Smooth muscle cell (in vitro differentiated cells): Measurements from ENCODE around the gene SP6. TPM values are rescaled to one million over a fixed set of nuclear protein-coding genes. Genes with fewer than 3 reads are reported as not detected.

Source experiments
- DNase-seq: peaks from one replicate; lab custom pipeline; 2025; ENCODE audit not compliant: unreplicated experiment; lab: John Stamatoyannopoulos, UW
- H2AFZ ChIP-seq: fragments of 200-600 bp; sonication (generic); 2 replicates; pipeline ENCODE4 v1.6.0; 2016; ENCODE audit warnings: antibody characterized with exemption, low read depth, mild to moderate bottlenecking
- H3F3A ChIP-seq: fragments of 200-600 bp; sonication (generic); 2 replicates; pipeline ENCODE4 v1.6.0; 2017; ENCODE audit warnings: antibody characterized with exemption, low read depth
- H3K27ac ChIP-seq: fragments of 200-600 bp; sonication (generic); 2 replicates; pipeline ENCODE4 v1.5.1; 2016; ENCODE audit warnings: low read depth, mild to moderate bottlenecking
- H3K27me3 ChIP-seq: fragments of 200-600 bp; sonication (generic); 2 replicates; pipeline ENCODE4 v1.6.1; 2016; ENCODE audit warnings: low read depth, mild to moderate bottlenecking
- H3K36me3 ChIP-seq: fragments of 200-600 bp; sonication (generic); 2 replicates; pipeline ENCODE4 v1.5.1; 2016; ENCODE audit warnings: low read depth
- H3K4me1 ChIP-seq: fragments of 200-600 bp; sonication (generic); 2 replicates; pipeline ENCODE4 v1.5.1; 2016; ENCODE audit warnings: low read depth
- H3K4me2 ChIP-seq: fragments of 200-600 bp; sonication (generic); 2 replicates; pipeline ENCODE4 v1.6.0; 2016; ENCODE audit warnings: mild to moderate bottlenecking
- H3K4me3 ChIP-seq: fragments of 200-600 bp; sonication (generic); 2 replicates; pipeline ENCODE4 v1.5.1; 2016; ENCODE audit warnings: mild to moderate bottlenecking
- H3K79me2 ChIP-seq: fragments of 200-600 bp; sonication (generic); 2 replicates; pipeline ENCODE4 v1.6.0; 2016; ENCODE audit warnings: low read depth, mild to moderate bottlenecking
- H3K9ac ChIP-seq: fragments of 200-600 bp; sonication (generic); 2 replicates; pipeline ENCODE4 v1.6.0; 2016; ENCODE audit warnings: low read depth
- H3K9me3 ChIP-seq: fragments of 200-600 bp; sonication (generic); replicated peaks from 2 replicates; pipeline ENCODE4 v1.5.1; 2016; ENCODE audit warnings: low read depth
- H4K20me1 ChIP-seq: fragments of 200-600 bp; sonication (generic); 2 replicates; pipeline ENCODE4 v1.6.0; 2016; ENCODE audit warnings: low read depth
- WGBS: methylation state at CpG from one replicate; pipeline ENCODE4 v1.1.7; 2016; ENCODE audit warnings: low lambda C conversion rate; 5-methylcytosine and 5-hydroxymethylcytosine counted together
- polyA plus RNA-seq: library from polyadenylated mRNA; unstranded; fragments of >200 nt; fragmentation: Nextera tagmentation; extraction: Ambion mirVana; gene quantifications from 2 replicates; pipeline ENCODE4 v1.2.1, GENCODE V29; 2016
- total RNA-seq: library from RNA; depleted of rRNA; stranded (reverse); fragments of >200 nt; gene quantifications from 2 replicates; pipeline ENCODE4 v1.2.3, GENCODE V29; 2014
- TF ChIP-seq, protein P1 (sequence below): fragments of 200-600 bp; sonication (generic); IDR thresholded peaks from 2 replicates; pipeline ENCODE4 v1.5.1; 2017; ENCODE audit warnings: borderline replicate concordance, mild to moderate bottlenecking, antibody characterized with exemption; ENCODE audit not compliant: insufficient read depth, poor library complexity, severe bottlenecking

SP6 gene
- total and polyA plus RNA-seq, 2 experiments from 2014 or later, result 9.3 to 10.7 TPM

DNA sequence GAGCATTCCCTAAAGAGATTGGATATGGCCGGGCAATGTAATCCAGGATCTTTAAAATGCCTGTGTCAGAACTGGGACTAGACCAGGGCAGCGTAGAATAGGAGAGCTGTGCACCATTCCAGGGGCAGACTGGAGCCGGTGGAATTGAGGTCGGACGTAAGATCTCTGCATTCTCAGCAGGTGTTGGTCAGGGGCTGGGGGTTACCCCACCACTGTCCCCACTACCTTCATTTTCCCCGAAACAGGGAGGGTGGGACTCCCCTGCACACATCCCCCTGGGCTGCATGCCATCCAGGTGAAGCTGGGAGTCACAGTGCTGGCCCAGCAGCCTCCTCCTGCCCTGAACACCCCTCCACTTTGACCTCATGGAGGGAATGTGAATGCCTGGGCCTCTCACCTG is 47.2 kb downstream of the SP6 start:
- Histone ChIP-seq H3F3A (no peaks in the 10 kb centered on the region), H3K27me3 (peaks cover 15% of the 10 kb centered on the region), H2AFZ (no peak overlapping the region), H3K27ac (no peak overlapping the region), H3K9me3 (no peaks in the 10 kb centered on the region), H3K36me3 (no peaks in the 10 kb centered on the region), H3K79me2 (no peaks in the 10 kb centered on the region), H4K20me1 (no peaks in the 10 kb centered on the region), H3K4me2 (no peak overlapping the region), H3K4me1 (no peaks in the 10 kb centered on the region), H3K4me3 (no peak overlapping the region), H3K9ac (no peak overlapping the region)
- TF ChIP-seq, protein P1, sequence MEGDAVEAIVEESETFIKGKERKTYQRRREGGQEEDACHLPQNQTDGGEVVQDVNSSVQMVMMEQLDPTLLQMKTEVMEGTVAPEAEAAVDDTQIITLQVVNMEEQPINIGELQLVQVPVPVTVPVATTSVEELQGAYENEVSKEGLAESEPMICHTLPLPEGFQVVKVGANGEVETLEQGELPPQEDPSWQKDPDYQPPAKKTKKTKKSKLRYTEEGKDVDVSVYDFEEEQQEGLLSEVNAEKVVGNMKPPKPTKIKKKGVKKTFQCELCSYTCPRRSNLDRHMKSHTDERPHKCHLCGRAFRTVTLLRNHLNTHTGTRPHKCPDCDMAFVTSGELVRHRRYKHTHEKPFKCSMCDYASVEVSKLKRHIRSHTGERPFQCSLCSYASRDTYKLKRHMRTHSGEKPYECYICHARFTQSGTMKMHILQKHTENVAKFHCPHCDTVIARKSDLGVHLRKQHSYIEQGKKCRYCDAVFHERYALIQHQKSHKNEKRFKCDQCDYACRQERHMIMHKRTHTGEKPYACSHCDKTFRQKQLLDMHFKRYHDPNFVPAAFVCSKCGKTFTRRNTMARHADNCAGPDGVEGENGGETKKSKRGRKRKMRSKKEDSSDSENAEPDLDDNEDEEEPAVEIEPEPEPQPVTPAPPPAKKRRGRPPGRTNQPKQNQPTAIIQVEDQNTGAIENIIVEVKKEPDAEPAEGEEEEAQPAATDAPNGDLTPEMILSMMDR, result no peak
- DNase-seq, result no peak
- WGBS, result 77% methylated on average over 6 of the region's 6 CpGs

- H4K20me1 ChIP-seq, result no peaks in the 10 kb centered on the region
- no peaks in the 10 kb centered on the region for H3K4me1 ChIP-seq
- H3K36me3 ChIP-seq, result no peaks in the 10 kb centered on the region
- H3K79me2 ChIP-seq, result no peaks in the 10 kb centered on the region
- H3K9ac ChIP-seq, result no peak overlapping the region
- WGBS, result 65% methylated on average over 5 of the region's 5 CpGs
- H3K9me3 ChIP-seq, result no peaks in the 10 kb centered on the region
- H3K27me3 ChIP-seq, result peaks cover 15% of the 10 kb centered on the region
- no peak overlapping the region for H3K27ac ChIP-seq
- TF ChIP-seq, protein P1, result no peak
- H3F3A ChIP-seq, result no peaks in the 10 kb centered on the region
- no peak for DNase-seq
- no peak overlapping the region for H2AFZ ChIP-seq
- no peak overlapping the region for H3K4me2 ChIP-seq
- H3K4me3 ChIP-seq, result no peak overlapping the region
Measured at GRCh38 chr17:47803201-47803600, 47.8 kb downstream of the SP6 start.

DNA sequence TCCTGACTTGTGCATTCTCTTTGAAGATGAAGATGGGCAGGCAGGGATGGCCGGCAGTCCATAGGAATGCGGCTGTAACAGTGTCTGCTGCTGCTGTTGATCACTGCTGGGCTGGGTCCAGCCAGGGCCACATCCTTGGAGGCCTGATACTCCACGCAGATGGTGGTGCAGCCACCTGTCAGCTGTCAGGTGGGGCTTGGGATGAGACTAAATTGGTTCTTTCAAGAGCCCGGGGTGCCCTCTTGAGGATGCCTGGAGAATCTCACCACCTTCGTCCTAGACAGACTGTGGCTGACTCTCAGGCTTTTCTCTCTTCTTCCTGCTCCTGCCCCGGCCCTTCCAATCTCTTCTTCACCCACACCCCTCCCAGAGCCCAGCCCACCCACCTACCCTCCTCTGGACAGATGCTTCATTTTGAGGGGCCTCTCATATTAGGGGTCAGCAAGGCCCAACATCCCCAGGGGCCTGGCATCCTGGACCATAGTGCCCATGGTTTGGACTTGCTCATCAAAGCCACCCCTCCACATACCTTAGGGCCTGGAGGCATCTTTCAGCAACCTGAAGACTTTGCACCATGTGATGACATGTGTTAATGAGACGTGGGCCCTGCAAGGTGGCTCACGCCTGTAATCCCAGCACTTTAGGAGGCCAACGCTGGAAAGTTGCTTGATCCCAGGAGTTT is 48.5 kb downstream of the SP6 start:
- TF ChIP-seq, protein P1, result peak; percentile 36
- H3K27ac ChIP-seq, result no peak overlapping the region
- no peaks in the 10 kb centered on the region for H4K20me1 ChIP-seq
- H2AFZ ChIP-seq, result no peak overlapping the region
- no peak overlapping the region for H3K4me3 ChIP-seq
- no peaks in the 10 kb centered on the region for H3K79me2 ChIP-seq
- peaks cover 15% of the 10 kb centered on the region for H3K27me3 ChIP-seq
- no peaks in the 10 kb centered on the region for H3K4me1 ChIP-seq
- no peaks in the 10 kb centered on the region for H3K9me3 ChIP-seq
- no peaks in the 10 kb centered on the region for H3K36me3 ChIP-seq
- H3K9ac ChIP-seq, result no peak overlapping the region
- 30% methylated on average over 9 of the region's 9 CpGs for WGBS
- no peak overlapping the region for H3K4me2 ChIP-seq
- no peak for DNase-seq
- H3F3A ChIP-seq, result no peaks in the 10 kb centered on the region

DNA sequence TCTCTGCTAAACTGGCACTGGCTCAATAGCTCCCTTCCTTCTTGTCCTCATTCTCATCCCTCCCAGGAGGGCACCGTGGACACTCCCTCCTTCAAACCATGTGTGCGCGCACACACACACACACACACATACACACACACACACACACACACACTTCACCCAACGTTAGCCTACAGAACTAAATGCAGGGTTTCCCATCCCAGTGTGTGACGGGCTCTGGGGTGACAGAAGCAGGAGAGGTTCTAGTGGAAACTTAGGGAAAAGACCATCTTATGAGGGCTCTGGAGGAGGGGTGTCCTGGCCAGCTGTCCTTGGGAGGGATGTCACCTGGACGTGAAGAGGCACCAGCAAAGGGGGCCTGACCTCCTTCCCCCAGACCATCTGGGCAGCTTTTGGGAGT is 49.1 kb downstream of the SP6 start:
- Histone ChIP-seq H3F3A (no peaks in the 10 kb centered on the region), H3K9me3 (no peaks in the 10 kb centered on the region), H3K27ac (no peak overlapping the region), H3K4me2 (no peak overlapping the region), H3K4me3 (no peak overlapping the region), H3K36me3 (no peaks in the 10 kb centered on the region), H3K27me3 (peaks cover 15% of the 10 kb centered on the region), H2AFZ (no peak overlapping the region), H3K9ac (no peak overlapping the region), H3K4me1 (no peaks in the 10 kb centered on the region), H3K79me2 (no peaks in the 10 kb centered on the region), H4K20me1 (no peaks in the 10 kb centered on the region)
- TF ChIP-seq, protein P1, result no peak
- WGBS, result 51% methylated on average over 6 of the region's 6 CpGs
- no peak for DNase-seq
